Activated T-helper 1 cell treated with anti-CD3 and anti-CD28 coated beads, Interleukin-12 subunit alpha, Interleukin-12 subunit beta, Interleukin-2, Interleukin-4 antibody, amounts not matched to agents 30 ng/mL and 10 ng/mL and 1 ng/mL, durations not matched to agents 14 hours and 24 hours and 36 hours (primary cell): ENCODE measurements around the gene CCNJL. TPM values are rescaled to one million over a fixed set of nuclear protein-coding genes. Genes with fewer than 3 reads are reported as not detected.
"Not testable (repeated sequence)": the region's sequence is repeated elsewhere in the genome, so short reads cannot be mapped to it uniquely, and the experiment has no call there.

Experiments
- DNase-seq: peaks from one replicate; pipeline ENCODE4 v3.0.0; 2021; ENCODE audit warnings: low spot score
- H3K27ac Mint-ChIP-seq: one replicate; pipeline ENCODE4 v1.8.0; 2021; ENCODE audit warnings: mild to moderate bottlenecking, mixed read lengths
- H3K27me3 Mint-ChIP-seq: one replicate; pipeline ENCODE4 v1.8.0; 2022; ENCODE audit warnings: mild to moderate bottlenecking, moderate library complexity, mixed read lengths; ENCODE audit not compliant: insufficient read depth
- H3K36me3 Mint-ChIP-seq: one replicate; pipeline ENCODE4 v1.8.0; 2021; ENCODE audit warnings: low read depth, mixed read lengths
- H3K4me1 Mint-ChIP-seq: one replicate; pipeline ENCODE4 v1.8.0; 2021; ENCODE audit warnings: low read depth, mixed read lengths
- H3K4me3 Mint-ChIP-seq: one replicate; pipeline ENCODE4 v1.8.0; 2021; ENCODE audit warnings: mild to moderate bottlenecking, moderate library complexity, mixed read lengths
- H3K9me3 Mint-ChIP-seq: one replicate; pipeline ENCODE4 v1.8.0; 2021; ENCODE audit warnings: mixed read lengths
- intact Hi-C: fragments of 100-400 bp; cut with micrococcal nuclease; formaldehyde crosslinking; loops from one replicate; pipeline ENCODE4 v1.15.1; 2024
- total RNA-seq: library from RNA; stranded (reverse); gene quantifications from 2 replicates; pipeline ENCODE4 v1.2.3, GENCODE V29; 2022

CCNJL gene
- total RNA-seq, 1 donor from 2014 or later = not detected

GRCh38 chr5:160262151-160263074 is 50.0 kb downstream of the CCNJL start:
- intact Hi-C loops = no loop called here
- H3K27ac Mint-ChIP-seq = no peak overlapping the region
- H3K36me3 Mint-ChIP-seq = no peaks in the 10 kb centered on the region
- peaks cover 11% of the 10 kb centered on the region for H3K27me3 Mint-ChIP-seq
- DNase-seq = no peak
- H3K4me1 Mint-ChIP-seq = no peaks in the 10 kb centered on the region
- H3K4me3 Mint-ChIP-seq = no peak overlapping the region
- H3K9me3 Mint-ChIP-seq = no peaks in the 10 kb centered on the region

GRCh38 chr5:160260881-160261815 is 51.2 kb downstream of the CCNJL start:
- no peak for DNase-seq
- no peaks in the 10 kb centered on the region for H3K4me1 Mint-ChIP-seq
- H3K9me3 Mint-ChIP-seq = no peaks in the 10 kb centered on the region
- peaks cover 11% of the 10 kb centered on the region for H3K27me3 Mint-ChIP-seq
- intact Hi-C loops = no loop called here
- H3K4me3 Mint-ChIP-seq = no peak overlapping the region
- H3K27ac Mint-ChIP-seq = no peak overlapping the region
- no peaks in the 10 kb centered on the region for H3K36me3 Mint-ChIP-seq

- Mint-ChIP-seq H3K4me3 (no peak overlapping the region), H3K36me3 (no peaks in the 10 kb centered on the region), H3K27me3 (peaks cover 11% of the 10 kb centered on the region), H3K9me3 (no peaks in the 10 kb centered on the region), H3K4me1 (no peaks in the 10 kb centered on the region), H3K27ac (no peak overlapping the region)
- intact Hi-C loops = no loop called here
- no peak for DNase-seq
These were observed 52.2 kb downstream of the CCNJL start for GRCh38 chr5:160260006-160260775.

GRCh38 chr5:160259341-160259740 is 53.0 kb downstream of the CCNJL start:
- H3K27ac Mint-ChIP-seq = no peak overlapping the region
- no peaks in the 10 kb centered on the region for H3K4me1 Mint-ChIP-seq
- H3K36me3 Mint-ChIP-seq = no peaks in the 10 kb centered on the region
- DNase-seq = no peak
- no peak overlapping the region for H3K4me3 Mint-ChIP-seq
- H3K27me3 Mint-ChIP-seq = peaks cover 11% of the 10 kb centered on the region
- H3K9me3 Mint-ChIP-seq = no peaks in the 10 kb centered on the region
- intact Hi-C loops = no loop called here

- Mint-ChIP-seq H3K4me3 (no peak overlapping the region), H3K4me1 (no peaks in the 10 kb centered on the region), H3K9me3 (no peaks in the 10 kb centered on the region), H3K27ac (no peak overlapping the region), H3K27me3 (no peaks in the 10 kb centered on the region), H3K36me3 (no peaks in the 10 kb centered on the region)
- no peak for DNase-seq
- intact Hi-C loops = no loop called here
These were observed 57.7 kb downstream of the CCNJL start for GRCh38 chr5:160254706-160255105.

- Mint-ChIP-seq H3K4me1 (no peaks in the 10 kb centered on the region), H3K9me3 (no peaks in the 10 kb centered on the region), H3K36me3 (no peaks in the 10 kb centered on the region), H3K27me3 (no peaks in the 10 kb centered on the region), H3K4me3 (no peak overlapping the region), H3K27ac (no peak overlapping the region)
- no peak for DNase-seq
- intact Hi-C loops = no loop called here
These were observed 58.9 kb downstream of the CCNJL start for GRCh38 chr5:160253441-160253840.

- Mint-ChIP-seq H3K27me3 (no peaks in the 10 kb centered on the region), H3K36me3 (no peaks in the 10 kb centered on the region), H3K4me1 (no peaks in the 10 kb centered on the region), H3K4me3 (no peak overlapping the region), H3K9me3 (no peaks in the 10 kb centered on the region), H3K27ac (no peak overlapping the region)
- intact Hi-C loops = no loop called here
- DNase-seq = no peak
These were observed 59.4 kb downstream of the CCNJL start for GRCh38 chr5:160252916-160253315.

GRCh38 chr5:160251406-160252155 is 60.8 kb downstream of the CCNJL start:
- no peak overlapping the region for H3K4me3 Mint-ChIP-seq
- no peak for DNase-seq
- no peaks in the 10 kb centered on the region for H3K27me3 Mint-ChIP-seq
- no peaks in the 10 kb centered on the region for H3K9me3 Mint-ChIP-seq
- no peaks in the 10 kb centered on the region for H3K36me3 Mint-ChIP-seq
- no peak overlapping the region for H3K27ac Mint-ChIP-seq
- intact Hi-C loops = no loop called here
- no peaks in the 10 kb centered on the region for H3K4me1 Mint-ChIP-seq

GRCh38 chr5:160250826-160251225 is 61.5 kb downstream of the CCNJL start:
- H3K36me3 Mint-ChIP-seq = no peaks in the 10 kb centered on the region
- H3K27me3 Mint-ChIP-seq = no peaks in the 10 kb centered on the region
- H3K9me3 Mint-ChIP-seq = no peaks in the 10 kb centered on the region
- no peak overlapping the region for H3K27ac Mint-ChIP-seq
- intact Hi-C loops = no loop called here
- no peak for DNase-seq
- H3K4me3 Mint-ChIP-seq = no peak overlapping the region
- H3K4me1 Mint-ChIP-seq = no peaks in the 10 kb centered on the region

GRCh38 chr5:160250226-160250625 is 62.1 kb downstream of the CCNJL start:
- Mint-ChIP-seq H3K27ac (no peak overlapping the region), H3K36me3 (no peaks in the 10 kb centered on the region)

GRCh38 chr5:160249570-160249969 is 62.8 kb downstream of the CCNJL start:
- DNase-seq, H3K27ac Mint-ChIP-seq, H3K4me3 Mint-ChIP-seq, H3K4me1 Mint-ChIP-seq, H3K36me3 Mint-ChIP-seq, H3K27me3 Mint-ChIP-seq, intact Hi-C loops, H3K9me3 Mint-ChIP-seq: not testable (repeated sequence)

More at GRCh38 chr5:160250226-160250625, 62.1 kb downstream of the CCNJL start:
- no peak overlapping the region for H3K4me3 Mint-ChIP-seq
- no peaks in the 10 kb centered on the region for H3K9me3 Mint-ChIP-seq
- DNase-seq = no peak
- H3K27me3 Mint-ChIP-seq = no peaks in the 10 kb centered on the region
- intact Hi-C loops = no loop called here
- H3K4me1 Mint-ChIP-seq = no peaks in the 10 kb centered on the region

- Mint-ChIP-seq H3K4me3 (no peak overlapping the region), H3K27me3 (no peaks in the 10 kb centered on the region), H3K36me3 (no peaks in the 10 kb centered on the region), H3K9me3 (no peaks in the 10 kb centered on the region), H3K4me1 (no peaks in the 10 kb centered on the region), H3K27ac (no peak overlapping the region)
- intact Hi-C loops = no loop called here
- no peak for DNase-seq
These were observed 66.8 kb downstream of the CCNJL start for GRCh38 chr5:160245506-160246086.
